A673 (cell line): ENCODE results near the gene VAV3.

ENCODE experiments used
- CTCF ChIP-seq: fragments of 300-800, 200-600 bp; sonication (generic); conservative IDR thresholded peaks from 2 replicates; pipeline ENCODE4 v1.5.1; 2017; ENCODE audit warnings: low read depth, mild to moderate bottlenecking, antibody characterized with exemption, low read length, moderate library complexity, mixed read lengths
- EZH2 ChIP-seq: fragments of 200-600 bp; sonication (generic); IDR thresholded peaks from 2 replicates; pipeline ENCODE4 v1.6.1; 2017; ENCODE audit warnings: borderline replicate concordance, low read depth, mild to moderate bottlenecking, mixed read lengths, antibody characterized with exemption, low read length; ENCODE audit not compliant: poor library complexity, severe bottlenecking

GRCh38 chr1:107840725-107841124 is 124.3 kb downstream of the VAV3 start:
- no peak for TF ChIP-seq CTCF
- TF ChIP-seq EZH2, result no peak
